ENCODE results near the gene ATPAF2.

ATPAF2 gene

GRCh38 chr17:17972126-17972951 is 66.6 kb downstream of the ATPAF2 start, which contains the start of the genes DRC3 and TOM1L2:
Gene DRC3, plus strand, starts transcription at chr17:17972862. Its CDS starts 4,737 bp downstream, at chr17:17977599.
Gene TOM1L2, minus strand, starts transcription at chr17:17972400. Its CDS starts 87 bp downstream, at chr17:17972313.
- H3K9ac ChIP-seq (ENCODE audit: low read length): peak within 1 kb of the TSS; percentile 63
- peak within 1 kb of the TSS; percentile 72 for H3K4me2 ChIP-seq (ENCODE audit: low read depth, low read length, poor library complexity, severe bottlenecking)
- H3K9me3 ChIP-seq (ENCODE audit: insufficient read depth, low read length): no peaks in the 10 kb centered on the region
- no peaks in the 10 kb centered on the region for H3K27me3 ChIP-seq (ENCODE audit: low read length)
- H2AFZ ChIP-seq (ENCODE audit: low read depth, low read length, severe bottlenecking): peak within 1 kb of the TSS; percentile 84
- no peaks in the 10 kb centered on the region for H3K36me3 ChIP-seq (ENCODE audit: low read length)
- no peaks in the 10 kb centered on the region for H3K9me2 ChIP-seq (replicated peaks; ENCODE audit: insufficient read depth, low read length)
- H3K27ac ChIP-seq (ENCODE audit: low read depth, low read length): no peak within 1 kb of the TSS
- peak within 1 kb of the TSS; percentile 67 for H3K4me3 ChIP-seq (ENCODE audit: insufficient read depth, low read length, poor library complexity, severe bottlenecking)
- no peaks in the 10 kb centered on the region for H3F3A ChIP-seq (ENCODE audit: insufficient read depth)
- no peaks in the 10 kb centered on the region; the same call in 1 of the 2 replicates for H4K20me1 ChIP-seq (ENCODE audit: low read depth, low read length)
- no peak for TF ChIP-seq CTCF (IDR thresholded peaks at IDR 0.05; ENCODE audit: insufficient read depth, low read length, poor library complexity, severe bottlenecking)
- no peak for TF ChIP-seq EZH2phosphoT487 (conservative IDR thresholded peaks at IDR 0.05; ENCODE audit: low read length)
- H3K79me2 ChIP-seq (ENCODE audit: insufficient read depth, low read length): no peaks in the 10 kb centered on the region

- peak overlapping the region; percentile 84 for H2AFZ ChIP-seq (ENCODE audit: low read depth, low read length, severe bottlenecking)
- no peak overlapping the region for H3K27ac ChIP-seq (ENCODE audit: low read depth, low read length)
- H3K4me2 ChIP-seq (ENCODE audit: low read depth, low read length, poor library complexity, severe bottlenecking): peak overlapping the region; percentile 58
Measured at GRCh38 chr17:17971431-17972125, 67.4 kb downstream of the ATPAF2 start.

More at GRCh38 chr17:17971431-17972125, 67.4 kb downstream of the ATPAF2 start:
- Histone ChIP-seq H3K9me2 (replicated peaks; ENCODE audit: insufficient read depth, low read length) (no peaks in the 10 kb centered on the region), H3K79me2 (ENCODE audit: insufficient read depth, low read length) (no peaks in the 10 kb centered on the region), H3K9me3 (ENCODE audit: insufficient read depth, low read length) (no peaks in the 10 kb centered on the region), H3K9ac (ENCODE audit: low read length) (peak overlapping the region; percentile 63), H4K20me1 (ENCODE audit: low read depth, low read length) (no peaks in the 10 kb centered on the region; the same call in 1 of the 2 replicates), H3K36me3 (ENCODE audit: low read length) (no peaks in the 10 kb centered on the region), H3F3A (ENCODE audit: insufficient read depth) (no peaks in the 10 kb centered on the region), H3K4me3 (ENCODE audit: insufficient read depth, low read length, poor library complexity, severe bottlenecking) (peak overlapping the region; percentile 67), H3K27me3 (ENCODE audit: low read length) (no peaks in the 10 kb centered on the region)
- TF ChIP-seq EZH2phosphoT487 (conservative IDR thresholded peaks at IDR 0.05; ENCODE audit: low read length) (no peak), CTCF (IDR thresholded peaks at IDR 0.05; ENCODE audit: insufficient read depth, low read length, poor library complexity, severe bottlenecking) (no peak)
